ENCODE data around the gene SPRY2. TPM values are rescaled to one million over a fixed set of nuclear protein-coding genes. Genes with fewer than 3 reads are reported as not detected.

Gene SPRY2
- total and polyA plus RNA-seq, 2 of the 8 experiments (the other 6 are each of a cell fraction or from before 2014, with no cell fraction given): 37.7 to 37.9 TPM

- TF ChIP-seq HDAC2 (IDR thresholded peaks at IDR 0.05; ENCODE audit: borderline replicate concordance in 1 of 2, low read depth in 2 of 2, low read length in 2 of 2) (no peak), BCL11A (IDR thresholded peaks at IDR 0.05; ENCODE audit: low read depth in 2 of 2, low read length in 2 of 2) (no peak)
Measured at GRCh38 chr13:80336370-80336769, 4.6 kb downstream of the SPRY2 start (continued).

All from H1 (cell line).